Hematopoietic multipotent progenitor cell treated with erythropoietin and hydrocortisone succinate and interleukin-3 and kit ligand, for 17 days (in vitro differentiated cells): ENCODE measurements around the gene RAD51D.
A peak's percentile ranks its signal among the peaks of the same experiment; 100 is the strongest.
"Not testable (repeated sequence)": the region's sequence is repeated elsewhere in the genome, so short reads cannot be mapped to it uniquely, and the experiment has no call there.

ENCODE experiments used
- DNase-seq: peaks from one replicate; pipeline ENCODE4 v3.0.0-alpha.2; 2015; ENCODE audit warnings: low spot score

Gene RAD51D

GRCh38 chr17:35119370-35120165, at the start of gene RAD51D:
TSS of gene RAD51D (minus strand) at chr17:35119860. CDS start at chr17:35119613, 247 bp downstream.
- peak; percentile 75 for DNase-seq

- DNase-seq, result no peak
Measured at GRCh38 chr17:35167666-35168065, 48.0 kb upstream of the RAD51D start.

- DNase-seq, result no peak
Measured at GRCh38 chr17:35167046-35167445, 47.4 kb upstream of the RAD51D start.

- DNase-seq, result no peak
Measured at GRCh38 chr17:35166526-35166925, 46.9 kb upstream of the RAD51D start.

- no peak for DNase-seq
Measured at GRCh38 chr17:35164716-35165115, 45.1 kb upstream of the RAD51D start.

GRCh38 chr17:35163886-35164285, 44.2 kb upstream of the RAD51D start:
- DNase-seq, result no peak

- DNase-seq, result no peak
Measured at GRCh38 chr17:35162755-35163154, 43.1 kb upstream of the RAD51D start.

- no peak for DNase-seq
Measured at GRCh38 chr17:35161281-35161761, 41.7 kb upstream of the RAD51D start.

- no peak for DNase-seq
Measured at GRCh38 chr17:35160354-35161201, 40.9 kb upstream of the RAD51D start.

- no peak for DNase-seq
Measured at GRCh38 chr17:35159940-35160339, 40.3 kb upstream of the RAD51D start.

- DNase-seq, result no peak
Measured at GRCh38 chr17:35155246-35155645, 35.6 kb upstream of the RAD51D start.

GRCh38 chr17:35154196-35155165, 34.8 kb upstream of the RAD51D start:
- DNase-seq, result no peak

GRCh38 chr17:35152421-35153140, 32.9 kb upstream of the RAD51D start:
- no peak for DNase-seq

- DNase-seq, result not testable (repeated sequence)
Measured at GRCh38 chr17:35151080-35151479, 31.4 kb upstream of the RAD51D start.

- DNase-seq, result no peak
Measured at GRCh38 chr17:35149941-35150340, 30.3 kb upstream of the RAD51D start.

GRCh38 chr17:35148144-35148543, 28.5 kb upstream of the RAD51D start:
- DNase-seq, result no peak

GRCh38 chr17:35147375-35147905, 27.8 kb upstream of the RAD51D start, which contains the start of gene UNC45B:
TSS of gene UNC45B (plus strand) at chr17:35147817. CDS start at chr17:35148264, 447 bp downstream.
- no peak for DNase-seq

GRCh38 chr17:35146214-35146833, 26.7 kb upstream of the RAD51D start:
- DNase-seq, result no peak

GRCh38 chr17:35144840-35145239, 25.2 kb upstream of the RAD51D start:
- no peak for DNase-seq

- no peak for DNase-seq
Measured at GRCh38 chr17:35142467-35142796, 22.8 kb upstream of the RAD51D start.
